Stimulated activated CD8-positive, alpha-beta memory T cell treated with anti-CD3 and anti-CD28 coated beads, Interleukin-12 subunit alpha, Interleukin-12 subunit beta, amount 100 ng/mL, for 4 hours (primary cell): ENCODE results near the gene IFIT3.
"Not testable (repeated sequence)": the region's sequence is repeated elsewhere in the genome, so short reads cannot be mapped to it uniquely, and the experiment has no call there.

Experiments
- DNase-seq: peaks from one replicate; pipeline ENCODE4 v3.0.0-alpha.2; 2020; ENCODE audit warnings: low read depth

The IFIT3 gene

DNA sequence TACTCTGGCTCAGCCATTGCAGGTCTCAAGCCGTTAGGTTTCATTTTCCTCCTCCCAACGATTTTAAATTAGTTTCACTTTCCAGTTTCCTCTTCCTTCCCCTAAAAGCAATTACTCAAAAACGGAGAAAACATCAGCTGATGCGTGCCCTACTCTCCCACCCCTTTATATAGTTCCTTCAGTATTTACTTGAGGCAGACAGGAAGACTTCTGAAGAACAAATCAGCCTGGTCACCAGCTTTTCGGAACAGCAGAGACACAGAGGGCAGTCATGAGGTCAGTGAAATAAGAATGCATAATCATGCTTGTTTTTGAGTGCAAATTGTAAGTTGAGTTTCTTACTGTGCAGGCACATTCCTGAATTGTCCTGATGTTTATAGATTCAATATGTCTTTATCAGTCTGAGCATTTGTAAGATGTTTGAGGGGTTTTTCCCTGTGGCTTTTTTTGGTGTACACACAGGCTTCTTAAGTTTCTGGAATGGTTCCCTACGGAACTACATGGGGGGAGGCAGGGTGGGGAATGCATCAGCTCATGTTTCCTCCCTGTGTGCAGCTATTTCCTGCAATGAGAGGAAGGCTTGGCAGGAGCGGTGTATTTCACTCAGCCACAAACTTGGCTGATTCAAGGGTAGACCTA lies at the start of gene IFIT3:
TSS of gene IFIT3 (plus strand) at position 195 of the 639 bp plus-strand sequence. CDS start at position 272, 77 bp downstream.
- no peak for DNase-seq

- DNase-seq = no peak
These were observed 49.7 kb upstream of the IFIT3 start for GRCh38 chr10:89278034-89278535.

- DNase-seq = no peak
These were observed 48.9 kb upstream of the IFIT3 start for GRCh38 chr10:89278900-89279392.

- no peak for DNase-seq
These were observed 48.4 kb upstream of the IFIT3 start for GRCh38 chr10:89279421-89279869.

GRCh38 chr10:89280508-89280907 lies 47.3 kb upstream of the IFIT3 start:
- no peak for DNase-seq

- no peak for DNase-seq
These were observed 46.0 kb upstream of the IFIT3 start for GRCh38 chr10:89281606-89282395.

DNA sequence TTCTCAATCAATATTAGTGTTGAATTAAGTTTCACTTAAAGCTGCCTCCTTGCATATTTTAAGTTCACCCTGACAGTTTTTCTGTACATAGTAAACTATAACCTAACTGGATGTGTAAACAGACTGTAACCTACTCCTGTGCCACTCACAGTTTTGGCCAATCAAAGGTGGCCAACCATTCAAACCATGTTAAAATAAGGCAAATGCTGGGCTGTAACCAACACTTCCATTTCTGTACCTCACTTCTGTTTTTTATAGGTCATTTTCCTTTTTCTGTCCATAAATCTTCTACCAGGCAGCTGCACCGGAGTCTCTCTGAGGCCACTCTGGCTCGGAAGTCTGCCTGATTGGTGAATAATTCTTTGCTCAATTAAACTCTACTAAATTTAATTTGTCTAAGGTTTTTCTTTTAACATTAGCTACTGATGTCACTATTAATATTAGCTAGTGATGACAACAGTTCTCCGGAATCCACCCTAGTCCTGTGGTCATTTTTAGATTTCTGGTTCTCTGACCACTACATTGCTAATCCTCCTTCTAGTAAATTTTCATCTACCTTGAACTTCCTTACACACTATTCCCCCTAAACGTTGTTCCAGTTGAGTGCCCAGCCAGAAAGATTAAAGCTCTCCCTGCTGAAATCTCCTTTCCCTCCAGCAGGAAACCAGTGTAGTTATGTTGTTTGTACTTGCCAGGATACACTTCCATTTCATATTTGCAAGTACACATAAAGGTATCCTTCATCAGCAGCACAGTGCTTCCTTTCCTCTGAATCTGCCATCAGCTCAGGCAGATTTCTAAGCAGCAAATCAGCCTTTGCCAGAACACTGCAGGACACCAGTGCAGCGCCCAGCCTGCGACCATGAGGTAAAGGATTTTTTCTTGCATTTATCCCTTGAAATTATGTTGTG lies 44.5 kb upstream of the IFIT3 start:
- no peak for DNase-seq

DNA sequence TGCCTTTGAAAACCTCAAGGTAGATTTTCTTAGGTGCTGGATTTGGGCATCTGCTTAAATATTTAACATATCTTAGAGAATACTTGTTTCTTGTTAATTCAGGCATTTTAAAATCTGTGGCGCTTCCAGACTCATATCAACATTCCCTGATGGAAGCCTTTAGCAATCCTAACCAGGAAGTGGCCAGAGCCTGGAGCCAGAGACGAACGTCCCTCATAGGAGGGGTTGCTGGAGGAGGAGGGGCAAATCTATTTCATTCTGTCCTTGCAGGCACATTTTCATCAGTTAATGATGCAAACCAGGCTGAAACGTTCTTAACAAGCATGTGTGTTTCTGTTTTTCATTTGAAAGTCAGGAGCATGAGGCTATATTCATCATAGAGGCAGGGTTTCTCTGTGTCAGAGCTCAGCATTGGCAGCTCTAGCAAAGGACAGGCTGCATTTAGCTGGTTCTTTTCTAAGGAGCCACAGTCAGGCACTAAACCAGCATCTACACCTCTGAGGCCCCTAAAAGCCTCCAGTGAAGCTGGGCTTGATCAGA lies 43.8 kb upstream of the IFIT3 start:
- DNase-seq = no peak

- not testable (repeated sequence) for DNase-seq
These were observed 43.1 kb upstream of the IFIT3 start for GRCh38 chr10:89284711-89285110.

DNA sequence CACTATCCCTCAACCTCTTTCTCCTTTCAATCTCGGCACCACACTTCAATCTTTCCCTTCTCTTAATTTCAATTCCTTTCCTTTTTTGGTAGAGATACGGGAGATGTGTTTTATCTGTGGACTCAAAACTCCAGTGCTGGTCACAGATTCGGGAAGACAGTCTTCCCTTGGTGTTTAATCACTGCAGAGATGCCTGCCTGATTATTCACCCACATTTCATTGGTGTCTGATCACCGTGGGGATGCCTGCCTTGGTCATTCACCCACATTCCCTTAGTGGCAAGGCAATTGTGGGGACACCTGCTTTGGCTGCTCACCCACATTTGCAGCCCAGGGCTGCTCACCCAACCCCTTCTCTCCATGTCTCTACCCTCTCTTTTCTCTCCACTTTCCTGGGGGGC lies 42.5 kb upstream of the IFIT3 start:
- DNase-seq = not testable (repeated sequence)

DNA sequence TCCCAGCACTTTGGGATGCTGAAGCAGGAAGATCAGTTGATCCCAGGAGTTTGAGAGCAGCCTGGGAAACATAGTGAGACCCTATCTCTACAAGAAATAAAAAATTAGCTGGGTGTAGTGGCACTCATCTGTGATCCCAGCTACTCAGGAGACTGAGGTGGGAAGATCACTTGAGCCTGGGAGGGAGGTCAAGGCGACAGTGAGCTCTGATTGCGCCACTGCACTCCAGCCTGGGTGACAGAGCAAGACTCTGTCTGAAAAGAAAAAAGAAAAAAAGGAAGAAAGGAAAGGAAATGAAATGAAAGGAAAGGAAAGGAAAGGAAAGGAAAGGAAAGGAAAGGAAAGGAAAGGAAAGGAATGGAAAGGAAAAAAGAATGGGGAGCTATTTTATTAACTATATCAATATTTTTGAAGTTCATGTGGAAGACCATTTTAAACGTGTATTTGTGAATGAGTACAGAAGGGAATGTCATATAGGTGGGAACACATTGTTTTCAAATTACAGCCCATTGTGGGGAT lies 33.0 kb upstream of the IFIT3 start:
- DNase-seq = no peak

DNA sequence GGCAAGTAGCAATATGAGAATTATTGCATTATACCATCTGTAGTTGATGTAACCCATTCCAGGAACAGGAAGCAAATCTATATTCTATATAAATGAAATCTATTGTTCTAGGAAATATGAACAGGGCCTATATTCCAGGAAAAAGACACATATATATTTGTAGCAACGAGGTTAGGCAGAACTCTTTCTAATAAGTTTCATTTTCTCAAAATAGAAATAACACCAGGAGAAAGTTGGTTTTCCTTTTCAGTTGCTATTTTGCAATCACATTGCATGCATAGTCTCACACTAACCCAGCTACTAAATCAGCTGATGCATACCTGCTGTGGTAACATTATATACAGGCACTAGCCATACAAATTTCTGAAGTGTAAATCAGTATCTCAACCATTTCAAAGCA lies 32.2 kb upstream of the IFIT3 start:
- no peak for DNase-seq

DNA sequence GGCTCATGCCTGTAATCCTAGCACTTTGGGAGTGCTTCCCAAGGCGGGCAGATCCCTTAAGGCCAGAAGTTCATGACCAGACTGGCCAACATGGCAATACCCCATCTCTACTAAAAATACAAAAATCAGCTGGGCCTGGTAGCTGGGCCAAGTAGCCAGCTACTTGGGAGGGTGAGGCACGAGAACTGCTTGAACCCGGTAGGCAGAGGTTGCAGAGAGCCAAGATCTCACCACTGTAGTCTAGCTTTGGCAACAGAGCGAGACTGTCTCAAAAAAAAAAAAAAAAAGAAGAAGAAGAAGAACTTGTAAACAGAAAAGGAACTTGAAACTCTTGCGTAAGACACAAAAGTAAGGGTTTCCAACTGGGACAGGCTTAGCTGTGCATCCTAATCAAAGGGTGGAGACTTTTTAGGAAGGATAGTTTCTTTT lies 31.6 kb upstream of the IFIT3 start:
- DNase-seq = no peak

DNA sequence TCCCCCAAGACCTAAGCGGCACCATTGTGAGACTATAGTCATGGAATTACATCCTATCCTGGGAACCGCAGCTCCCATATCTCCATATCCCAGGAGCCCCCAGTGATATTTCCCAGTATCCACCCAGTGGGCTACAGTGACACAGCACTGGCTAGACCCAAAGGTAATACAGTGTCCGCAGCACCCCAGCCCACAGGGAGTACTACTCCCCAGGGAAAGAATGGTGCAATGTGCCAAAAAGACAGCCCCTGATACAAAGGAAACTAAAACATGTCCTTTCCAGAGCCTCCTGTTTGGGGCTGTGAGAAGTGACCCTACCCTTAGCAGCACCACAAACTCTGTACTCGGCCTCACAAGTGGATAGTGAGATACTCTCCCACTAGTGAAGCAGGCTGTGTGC lies 30.4 kb upstream of the IFIT3 start:
- DNase-seq = no peak

GRCh38 chr10:89297791-89298190 lies 30.0 kb upstream of the IFIT3 start:
- no peak for DNase-seq

DNA sequence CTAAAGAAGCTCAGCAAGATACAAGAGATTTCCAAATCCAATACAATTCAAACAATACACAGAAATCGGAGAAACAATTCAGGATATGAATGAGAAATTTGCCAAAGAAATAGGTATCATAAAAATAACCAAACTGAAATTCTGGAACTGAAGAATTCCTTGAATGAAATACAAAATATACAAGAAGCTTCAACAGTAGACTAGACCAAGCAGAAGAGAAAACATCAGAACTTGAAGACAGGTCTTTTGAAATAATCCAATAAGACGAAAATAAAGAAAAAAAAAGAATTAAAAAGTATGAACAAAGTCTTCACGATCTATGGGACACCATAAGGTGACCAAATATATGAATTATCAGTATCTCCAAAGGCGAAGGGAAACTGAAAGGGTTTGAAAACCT lies 28.8 kb upstream of the IFIT3 start:
- DNase-seq = no peak

- no peak for DNase-seq
These were observed 26.6 kb upstream of the IFIT3 start for GRCh38 chr10:89301232-89301631.

GRCh38 chr10:89301721-89302445 lies 25.9 kb upstream of the IFIT3 start, which contains the start of gene IFIT2:
Gene IFIT2, plus strand, starts transcription at chr10:89302046. Its CDS starts 78 bp downstream, at chr10:89302124.
- DNase-seq = no peak

GRCh38 chr10:89302625-89303024 lies 25.2 kb upstream of the IFIT3 start:
- DNase-seq = no peak

- DNase-seq = no peak
These were observed 24.6 kb upstream of the IFIT3 start for GRCh38 chr10:89303161-89303560.

DNA sequence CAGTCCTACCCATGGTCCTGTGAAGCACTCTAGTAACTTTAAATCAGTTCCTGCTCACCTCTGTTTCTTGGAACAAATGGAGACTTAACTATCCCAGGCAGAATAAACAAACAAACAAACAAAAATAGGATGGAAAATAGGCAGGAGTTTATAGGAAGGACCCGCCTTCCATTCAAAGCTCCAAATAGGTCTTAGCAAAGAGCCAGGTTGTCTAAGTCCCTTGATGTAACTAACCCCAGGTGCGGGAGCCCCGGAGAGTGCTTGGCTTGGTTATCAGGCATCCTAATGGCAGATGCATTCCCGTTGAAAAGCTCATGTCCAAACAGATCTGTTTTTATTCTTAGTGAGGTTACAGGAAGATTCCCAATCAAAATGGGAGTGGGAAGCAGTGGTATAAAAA lies 23.8 kb upstream of the IFIT3 start:
- DNase-seq = no peak
